DMS53 (cell line): ENCODE measurements around the gene HCN3.

Source experiments
- DNase-seq: peaks from one replicate; lab custom pipeline; 2025; lab: John Stamatoyannopoulos, UW

The HCN3 gene

GRCh38 chr1:155254228-155254713, 23.0 kb upstream of the HCN3 start:
- no peak for DNase-seq

GRCh38 chr1:155254714-155255242, 22.5 kb upstream of the HCN3 start:
- DNase-seq: peak; percentile 48

- DNase-seq: peak; percentile 91
Measured at GRCh38 chr1:155255243-155256007, 21.8 kb upstream of the HCN3 start, which contains the start of gene ENTREP3. Gene ENTREP3 (minus strand): TSS chr1:155255483. CDS start chr1:155254877, 606 bp downstream.

- DNase-seq: no peak
Measured at GRCh38 chr1:155256058-155256852, 21.0 kb upstream of the HCN3 start.

- no peak for DNase-seq
Measured at GRCh38 chr1:155260276-155260675, 17.0 kb upstream of the HCN3 start.

- DNase-seq: peak; percentile 64
Measured at GRCh38 chr1:155261493-155261851, 15.8 kb upstream of the HCN3 start.

DNA sequence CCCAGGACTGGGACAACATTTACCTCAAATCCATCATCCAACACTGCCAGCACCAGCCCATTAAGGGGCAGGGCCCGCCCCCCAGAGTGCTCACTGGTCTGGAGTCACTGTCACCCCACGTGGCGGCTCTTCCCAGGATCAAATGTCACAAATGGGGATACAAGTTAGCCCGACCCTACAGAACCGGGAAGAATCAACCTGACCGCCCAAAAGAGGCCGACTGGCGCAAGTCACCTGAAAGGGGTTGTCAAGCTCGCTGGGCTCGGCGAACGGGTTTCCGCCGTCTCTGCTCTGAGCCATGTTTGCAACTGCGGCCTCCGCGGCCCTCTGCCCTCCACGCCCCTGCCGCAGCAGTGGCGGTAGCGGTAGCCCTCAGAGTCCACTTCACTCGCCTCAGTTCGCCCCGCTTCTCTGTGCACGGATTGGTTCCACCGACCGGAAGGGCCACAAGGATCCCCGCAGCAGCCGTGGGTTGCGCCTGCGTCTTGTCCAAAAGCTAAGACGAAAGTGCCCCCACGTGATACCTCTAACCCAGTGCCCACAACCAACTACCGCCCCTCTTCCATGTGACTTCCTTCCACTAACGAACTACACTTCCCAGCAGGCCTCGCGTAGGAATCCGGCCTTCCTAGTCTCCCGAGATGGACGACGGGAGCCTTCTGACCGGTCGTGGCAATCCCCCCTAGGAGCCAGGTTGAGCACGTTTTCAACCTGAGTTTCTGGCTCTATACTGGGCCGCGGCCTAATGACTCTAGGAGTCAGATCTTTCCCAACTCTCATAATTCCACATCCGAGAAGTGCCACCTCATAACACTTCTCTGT, 15.2 kb upstream of the HCN3 start, which contains the start of gene SCAMP3:
Gene SCAMP3 (minus strand): TSS at position 509 of the 822 bp plus-strand sequence. CDS start 209 bp downstream, at position 300.
- DNase-seq: peak; percentile 99

- DNase-seq: no peak
Measured at GRCh38 chr1:155263067-155263466, 14.2 kb upstream of the HCN3 start.

GRCh38 chr1:155266553-155266952, 10.7 kb upstream of the HCN3 start:
- DNase-seq: no peak

DNA sequence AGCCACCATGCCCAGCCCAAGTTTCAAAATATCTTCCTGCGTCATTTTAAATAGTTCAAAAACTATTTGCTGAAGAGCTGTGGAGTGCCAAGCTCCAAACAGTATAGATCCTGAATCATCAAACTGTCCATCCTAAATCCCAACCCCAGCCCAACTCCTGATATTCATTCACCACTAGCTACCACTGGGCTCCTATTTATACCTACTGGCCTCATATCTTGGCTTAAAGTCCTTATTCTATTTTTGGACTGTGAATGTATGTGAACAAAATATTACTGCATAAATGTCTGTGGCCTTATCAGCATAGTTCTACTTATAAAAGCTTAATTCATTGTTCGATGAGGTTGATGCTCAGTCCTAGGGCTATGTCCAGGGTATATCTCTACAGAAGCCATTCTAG, 9.9 kb upstream of the HCN3 start:
- DNase-seq: no peak

DNA sequence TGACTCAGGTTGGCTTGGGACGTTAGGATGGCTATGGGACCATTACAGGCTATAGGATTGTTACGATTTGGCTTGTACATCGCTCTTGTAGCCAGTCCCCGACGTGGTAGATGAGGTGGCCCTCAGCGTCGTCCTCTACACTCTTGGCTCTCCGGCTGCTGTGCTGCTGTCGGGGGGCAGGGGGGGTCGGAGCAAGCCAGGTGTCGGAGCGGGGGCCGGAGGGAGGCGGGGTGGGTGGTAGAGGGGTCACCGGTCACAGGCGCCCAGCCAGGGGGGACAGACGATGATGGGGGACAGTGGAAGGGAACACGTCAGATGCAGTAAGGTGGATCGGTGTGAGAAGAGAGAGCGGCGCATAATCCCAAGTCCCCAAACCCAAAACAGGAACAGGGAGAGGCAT, 8.6 kb upstream of the HCN3 start:
- DNase-seq: no peak

GRCh38 chr1:155269381-155269780, 7.9 kb upstream of the HCN3 start:
- no peak for DNase-seq

DNA sequence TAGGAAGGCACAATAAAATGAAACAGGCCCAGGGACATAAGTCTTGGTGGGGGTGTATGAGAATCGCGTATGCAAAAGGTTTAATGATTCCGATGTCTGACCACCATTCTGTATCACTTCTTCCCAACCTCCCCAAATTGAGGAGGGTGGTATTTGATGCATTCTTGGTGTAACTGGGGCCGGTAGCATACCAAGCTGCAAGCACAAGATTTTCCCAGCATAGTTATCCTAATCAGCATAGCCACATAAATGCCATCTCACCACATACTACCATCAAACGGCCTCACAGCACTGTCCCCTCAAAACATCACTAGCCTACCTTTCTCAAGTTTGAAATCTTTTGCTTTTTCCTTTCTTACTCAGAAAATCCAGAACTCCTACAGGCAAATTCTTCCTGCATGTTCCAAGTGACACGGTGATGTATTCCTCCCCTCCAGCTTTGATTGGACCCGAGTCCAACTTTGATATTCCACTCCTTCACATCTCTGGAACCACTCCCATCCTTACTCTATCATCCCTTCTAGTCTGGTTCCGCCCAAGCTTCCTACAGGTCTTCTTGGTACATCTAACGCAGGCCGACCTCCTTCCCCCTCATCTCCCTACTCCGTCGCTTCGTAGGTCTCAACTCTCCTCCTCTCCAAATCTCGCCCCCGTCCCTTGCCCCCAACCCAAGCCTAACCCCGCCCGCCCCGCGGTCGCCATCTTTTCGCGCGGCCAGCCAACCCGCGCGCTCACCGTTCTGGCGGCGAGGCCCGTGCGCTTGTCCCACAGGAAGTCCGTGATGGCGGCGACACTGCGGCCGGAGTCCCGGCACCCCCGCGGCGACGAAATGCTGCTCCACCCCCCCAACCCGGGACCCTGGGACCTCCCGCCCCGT, 4.6 kb upstream of the HCN3 start:
- peak; percentile 88 for DNase-seq

GRCh38 chr1:155273343-155274245, 3.7 kb upstream of the HCN3 start, which contains the start of gene CLK2:
Gene CLK2 (minus strand): TSS chr1:155273504. CDS start chr1:155270977, 2,527 bp downstream.
- DNase-seq: peak; percentile 99

- DNase-seq: peak; percentile 80
Measured at GRCh38 chr1:155277902-155278688, 832 bp downstream of the HCN3 start.

DNA sequence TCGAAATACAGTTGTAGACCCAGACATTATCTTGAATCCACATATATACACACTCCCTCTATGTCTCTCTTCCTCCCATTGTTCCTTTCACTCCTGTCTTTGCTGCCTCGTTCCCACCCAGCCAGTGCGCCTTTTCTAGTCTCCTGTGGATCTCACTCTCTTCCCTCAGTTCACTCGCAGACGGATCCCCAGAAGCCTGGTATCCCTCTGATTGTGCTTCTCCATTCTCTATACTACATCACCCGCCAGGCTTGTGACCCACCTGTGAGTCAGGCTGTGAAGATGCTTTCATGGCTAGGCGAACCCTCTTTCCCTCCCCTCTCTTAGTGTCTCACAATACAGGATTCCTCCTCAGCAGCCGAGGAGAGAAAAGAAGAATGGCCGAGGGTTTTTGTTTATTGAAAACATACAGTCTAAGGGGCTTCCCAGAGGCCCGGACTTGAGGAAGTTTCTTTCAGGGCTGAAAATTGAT, 1.5 kb downstream of the HCN3 start:
- no peak for DNase-seq

DNA sequence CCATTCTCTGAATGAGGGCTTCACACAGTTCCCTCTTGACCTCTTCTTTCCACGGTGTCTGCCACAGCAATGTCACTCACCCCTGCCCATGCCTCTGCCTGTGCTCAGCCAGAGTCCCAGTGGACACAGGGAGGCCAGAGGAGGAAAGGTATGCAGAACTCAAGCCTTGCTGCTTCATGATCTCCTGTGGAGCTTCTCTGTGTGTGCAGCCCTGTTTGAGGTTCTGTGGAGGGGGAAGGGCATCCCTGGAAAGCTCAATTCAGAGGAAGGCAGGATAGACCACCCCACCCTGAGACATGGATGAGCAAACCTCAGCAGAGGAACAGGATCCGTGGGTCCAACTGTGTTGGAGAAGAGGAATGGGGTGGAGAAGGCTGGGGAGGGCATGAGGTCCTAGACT, 2.0 kb downstream of the HCN3 start:
- DNase-seq: no peak

DNA sequence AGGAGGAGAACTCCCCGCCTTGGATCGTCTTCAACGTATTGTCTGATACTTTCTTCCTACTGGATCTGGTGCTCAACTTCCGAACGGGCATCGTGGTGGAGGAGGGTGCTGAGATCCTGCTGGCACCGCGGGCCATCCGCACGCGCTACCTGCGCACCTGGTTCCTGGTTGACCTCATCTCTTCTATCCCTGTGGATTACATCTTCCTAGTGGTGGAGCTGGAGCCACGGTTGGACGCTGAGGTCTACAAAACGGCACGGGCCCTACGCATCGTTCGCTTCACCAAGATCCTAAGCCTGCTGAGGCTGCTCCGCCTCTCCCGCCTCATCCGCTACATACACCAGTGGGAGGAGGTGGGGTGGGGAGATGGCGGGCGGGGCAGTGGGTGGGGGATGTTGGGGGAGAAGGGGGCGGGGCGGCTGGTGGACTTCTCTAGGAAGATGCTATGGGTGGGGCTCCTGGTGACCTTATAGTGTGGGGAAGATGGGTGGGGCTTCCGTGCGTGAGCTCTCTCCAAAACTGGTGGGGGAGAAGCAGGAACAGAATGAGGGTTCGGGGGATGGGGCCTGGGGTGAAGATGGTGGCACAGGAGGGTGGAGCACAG, 5.3 kb downstream of the HCN3 start:
- DNase-seq: no peak
